Measurements from ENCODE around the gene DIPK1C.

The DIPK1C gene

GRCh38 chr18:74450626-74451025, 6.5 kb downstream of the DIPK1C start:
- no peak for DNase-seq

- no peak for DNase-seq
Measured at GRCh38 chr18:74447404-74448152, 9.5 kb downstream of the DIPK1C start.

GRCh38 chr18:74446631-74447403, 10.3 kb downstream of the DIPK1C start:
- no peak for DNase-seq

- DNase-seq = no peak
Measured at GRCh38 chr18:74446178-74446577, 10.9 kb downstream of the DIPK1C start.

GRCh38 chr18:74445585-74445984, 11.5 kb downstream of the DIPK1C start:
- no peak for DNase-seq

- DNase-seq = no peak
Measured at GRCh38 chr18:74444104-74444503, 13.0 kb downstream of the DIPK1C start.

GRCh38 chr18:74440808-74441427, 16.2 kb downstream of the DIPK1C start:
- no peak for DNase-seq

- DNase-seq = no peak
Measured at GRCh38 chr18:74438091-74438490, 19.0 kb downstream of the DIPK1C start.

- no peak for DNase-seq
Measured at GRCh38 chr18:74436158-74436769, 20.8 kb downstream of the DIPK1C start.

GRCh38 chr18:74435740-74436139, 21.4 kb downstream of the DIPK1C start:
- DNase-seq = no peak

GRCh38 chr18:74434466-74434865, 22.6 kb downstream of the DIPK1C start:
- DNase-seq = no peak

GRCh38 chr18:74430806-74431571, 26.1 kb downstream of the DIPK1C start:
- DNase-seq = no peak

- no peak for DNase-seq
Measured at GRCh38 chr18:74430231-74430630, 26.9 kb downstream of the DIPK1C start.

- DNase-seq = no peak
Measured at GRCh38 chr18:74429096-74429495, 28.0 kb downstream of the DIPK1C start.

- no peak for DNase-seq
Measured at GRCh38 chr18:74427442-74428112, 29.5 kb downstream of the DIPK1C start.

GRCh38 chr18:74425876-74426275, 31.2 kb downstream of the DIPK1C start:
- DNase-seq = no peak

GRCh38 chr18:74425161-74425560, 31.9 kb downstream of the DIPK1C start:
- DNase-seq = no peak

- DNase-seq = no peak
Measured at GRCh38 chr18:74422541-74422940, 34.6 kb downstream of the DIPK1C start.

- DNase-seq = no peak
Measured at GRCh38 chr18:74420926-74421325, 36.2 kb downstream of the DIPK1C start.

GRCh38 chr18:74420481-74420880, 36.6 kb downstream of the DIPK1C start:
- no peak for DNase-seq

- DNase-seq = no peak
Measured at GRCh38 chr18:74419761-74420160, 37.3 kb downstream of the DIPK1C start.

GRCh38 chr18:74418023-74418422, 39.1 kb downstream of the DIPK1C start:
- DNase-seq = no peak
